IMR-90 (cell line): Measurements from ENCODE around the gene TTC24. TPM values are rescaled to one million over a fixed set of nuclear protein-coding genes. Genes with fewer than 3 reads are reported as not detected.

ENCODE experiments used
- ATAC-seq: fragments of 200-7000 bp; cut with Tn5 transposase; 2 replicates; pipeline ENCODE4 v1.9.1; 2020; ENCODE audit warnings: low read depth, mild to moderate bottlenecking, moderate library complexity
- BruUV-seq: library from RNA; stranded (reverse); fragments of 400-500 nt; replicated peaks from 2 replicates; lab custom pipeline; 2021; lab: Mats Ljungman, UMichigan
- CTCF ChIA-PET: fragments of 300-600 bp; formaldehyde crosslinking; extraction: SDS; loops from one replicate; lab custom pipeline; 2021; ENCODE audit warnings: antibody characterized with exemption; lab: Yijun Ruan, JAX
- POLR2A ChIA-PET: fragments of 300-600 bp; sonication (Branson Sonifier 250); formaldehyde crosslinking; loops from one replicate; lab custom pipeline; 2022; ENCODE audit warnings: antibody characterized with exemption; ENCODE audit not compliant: unreplicated experiment; lab: Charles Lee
- DNase-seq: peaks from one replicate; pipeline ENCODE4 v3.0.0; 2013
- H2AFZ ChIP-seq: replicated peaks from 2 replicates; pipeline ENCODE3; 2013; ENCODE audit warnings: low read length, mild to moderate bottlenecking; ENCODE audit not compliant: poor library complexity
- H2AK5ac ChIP-seq: 2 replicates; pipeline ENCODE4 v1.6.1; 2013; ENCODE audit warnings: low read depth, low read length, inconsistent platforms
- H2AK9ac ChIP-seq: replicated peaks from 2 replicates; pipeline ENCODE3; 2013; ENCODE audit warnings: mild to moderate bottlenecking, low read depth, low read length, moderate library complexity; ENCODE audit not compliant: poor library complexity
- H2BK120ac ChIP-seq: 2 replicates; pipeline ENCODE4 v1.6.1; 2013; ENCODE audit warnings: low read depth, low read length, inconsistent platforms
- H2BK15ac ChIP-seq: 3 replicates; pipeline ENCODE4 v1.6.1; 2013; ENCODE audit warnings: low read depth, low read length, inconsistent platforms
- H2BK20ac ChIP-seq: 2 replicates; pipeline ENCODE4 v1.6.1; 2013; ENCODE audit warnings: low read depth, mild to moderate bottlenecking, inconsistent platforms, low read length, moderate library complexity
- H2BK5ac ChIP-seq: 2 replicates; pipeline ENCODE4 v1.6.1; 2013; ENCODE audit warnings: mild to moderate bottlenecking, low read depth, low read length, inconsistent platforms; ENCODE audit not compliant: poor library complexity, severe bottlenecking
- H3K14ac ChIP-seq: replicated peaks from 2 replicates; pipeline ENCODE4 v1.6.1; 2013; ENCODE audit warnings: low read depth, low read length, inconsistent platforms
- H3K18ac ChIP-seq: 2 replicates; pipeline ENCODE4 v1.6.1; 2013; ENCODE audit warnings: low read depth, low read length, control low read depth
- H3K23ac ChIP-seq: 2 replicates; pipeline ENCODE4 v1.6.1; 2013; ENCODE audit warnings: low read depth, low read length, inconsistent platforms
- H3K27ac ChIP-seq: 2 replicates; pipeline ENCODE4 v1.5.1; 2013; ENCODE audit warnings: mild to moderate bottlenecking, control low read depth, low read length; ENCODE audit not compliant: insufficient read depth
- H3K27me3 ChIP-seq: 2 replicates; pipeline ENCODE4 v1.6.1; 2013; ENCODE audit warnings: low read length; ENCODE audit not compliant: control insufficient read depth, insufficient read depth
- H3K36me3 ChIP-seq: 2 replicates; pipeline ENCODE4 v1.6.1; 2013; ENCODE audit warnings: low read length, mixed read lengths; ENCODE audit not compliant: control insufficient read depth, insufficient read depth
- H3K4ac ChIP-seq: 2 replicates; pipeline ENCODE4 v1.6.1; 2013; ENCODE audit warnings: low read depth, low read length, inconsistent platforms
- H3K4me1 ChIP-seq: 2 replicates; pipeline ENCODE4 v1.6.1; 2013; ENCODE audit warnings: low read length, mixed read lengths; ENCODE audit not compliant: control insufficient read depth, insufficient read depth
- H3K4me2 ChIP-seq: 2 replicates; pipeline ENCODE4 v1.6.1; 2013; ENCODE audit warnings: low read depth, mild to moderate bottlenecking, control low read depth, low read length, moderate library complexity
- H3K4me3 ChIP-seq: 2 replicates; pipeline ENCODE4 v1.5.1; 2013; ENCODE audit warnings: low read depth, mild to moderate bottlenecking, control low read depth, low read length, moderate library complexity; ENCODE audit not compliant: insufficient read depth
- H3K56ac ChIP-seq: 2 replicates; pipeline ENCODE4 v1.6.1; 2013; ENCODE audit warnings: low read length, inconsistent platforms; ENCODE audit not compliant: insufficient read depth; ENCODE audit errors: extremely low read depth
- H3K79me1 ChIP-seq, 2 experiments: 2 replicates each; pipeline ENCODE4 v1.6.1; 2013; ENCODE audit warnings: low read length in 2 of 2, inconsistent platforms in 1 of 2, low read depth in 1 of 2
- H3K9ac ChIP-seq: 2 replicates; pipeline ENCODE4 v1.6.1; 2013; ENCODE audit warnings: low read depth, low read length, control low read depth
- H3K9me1 ChIP-seq: 2 replicates; pipeline ENCODE4 v1.6.1; 2013; ENCODE audit warnings: low read length, inconsistent platforms; ENCODE audit not compliant: insufficient read depth
- H3K9me3 ChIP-seq: 2 replicates; pipeline ENCODE4 v1.6.1; 2013; ENCODE audit warnings: low read length; ENCODE audit not compliant: control insufficient read depth, insufficient read depth
- H4K20me1 ChIP-seq: 2 replicates; pipeline ENCODE4 v1.6.1; 2013; ENCODE audit warnings: low read length, inconsistent platforms; ENCODE audit not compliant: insufficient read depth
- H4K5ac ChIP-seq: 2 replicates; pipeline ENCODE4 v1.6.1; 2013; ENCODE audit warnings: mild to moderate bottlenecking, low read depth, low read length, control low read depth
- H4K8ac ChIP-seq, 2 experiments: 2 replicates each; pipeline ENCODE4 v1.6.1; 2013; ENCODE audit warnings: low read depth in 2 of 2, low read length in 2 of 2, control low read depth in 1 of 2, inconsistent platforms in 1 of 2
- H4K91ac ChIP-seq: 2 replicates; pipeline ENCODE4 v1.6.1; 2013; ENCODE audit warnings: low read depth, low read length, inconsistent platforms; ENCODE audit not compliant: insufficient read depth
- BHLHE40 ChIP-seq: fragments of 150-350 bp; IDR thresholded peaks from 2 replicates; pipeline ENCODE4 v1.6.1; 2016; ENCODE audit warnings: mild to moderate bottlenecking, low read depth, low read length
- CEBPB ChIP-seq: IDR thresholded peaks from 2 replicates; pipeline ENCODE4 v1.6.1; 2012; ENCODE audit warnings: low read depth, low read length, improper control_type of control experiment
- CHD1 ChIP-seq: IDR thresholded peaks from 2 replicates; pipeline ENCODE4 v1.6.1; 2012; ENCODE audit warnings: low read depth, low read length, improper control_type of control experiment
- CTCF ChIP-seq: conservative IDR thresholded peaks from 2 replicates; pipeline ENCODE4 v1.5.1; 2012; ENCODE audit warnings: mild to moderate bottlenecking, low read depth, low read length, improper control_type of control experiment
- ELK1 ChIP-seq: fragments of 150-350 bp; IDR thresholded peaks from 2 replicates; pipeline ENCODE4 v1.6.1; 2016; ENCODE audit warnings: low read depth, mild to moderate bottlenecking, low read length, moderate library complexity, borderline replicate concordance
- FOS ChIP-seq: fragments of 150-350 bp; IDR thresholded peaks from 2 replicates; pipeline ENCODE4 v1.6.1; 2016; ENCODE audit warnings: low read depth, low read length
- MAFK ChIP-seq: IDR thresholded peaks from 2 replicates; pipeline ENCODE4 v1.6.1; 2012; ENCODE audit warnings: low read depth, low read length, improper control_type of control experiment
- MAZ ChIP-seq: IDR thresholded peaks from 2 replicates; pipeline ENCODE4 v1.6.1; 2012; ENCODE audit warnings: low read depth, mild to moderate bottlenecking, low read length, improper control_type of control experiment, moderate library complexity, borderline replicate concordance
- MXI1 ChIP-seq: IDR thresholded peaks from 2 replicates; pipeline ENCODE4 v1.6.1; 2012; ENCODE audit warnings: low read depth, mild to moderate bottlenecking, low read length, moderate library complexity, borderline replicate concordance
- NFE2L2 ChIP-seq: fragments of 150-350 bp; IDR thresholded peaks from 2 replicates; pipeline ENCODE4 v1.6.1; 2016; ENCODE audit warnings: low read depth, mild to moderate bottlenecking, low read length
- POLR2A ChIP-seq: IDR thresholded peaks from 2 replicates; pipeline ENCODE4 v1.6.1; 2012; ENCODE audit warnings: mild to moderate bottlenecking, low read depth, low read length
- RAD21 ChIP-seq: IDR thresholded peaks from 2 replicates; pipeline ENCODE4 v1.6.1; 2012; ENCODE audit warnings: low read length, improper control_type of control experiment
- RCOR1 ChIP-seq: IDR thresholded peaks from 2 replicates; pipeline ENCODE4 v1.6.1; 2012; ENCODE audit warnings: mild to moderate bottlenecking, low read length, improper control_type of control experiment; ENCODE audit not compliant: insufficient replicate concordance
- RFX5 ChIP-seq: IDR thresholded peaks from 2 replicates; pipeline ENCODE4 v1.8.0; 2012; ENCODE audit warnings: low read depth, mild to moderate bottlenecking, low read length, moderate library complexity
- SMC3 ChIP-seq: fragments of 150-350 bp; IDR thresholded peaks from 2 replicates; pipeline ENCODE4 v1.6.1; 2016; ENCODE audit warnings: low read depth, mild to moderate bottlenecking, antibody characterized with exemption, low read length, moderate library complexity
- USF2 ChIP-seq: fragments of 150-350 bp; IDR thresholded peaks from 2 replicates; pipeline ENCODE4 v1.6.1; 2017; ENCODE audit warnings: mild to moderate bottlenecking, antibody characterized with exemption, low read length, low read depth
- WGBS, 2 experiments: methylation state at CpG; one replicate each; pipeline versions ENCODE4 v1.1.5 to v1.1.7; 2013; ENCODE audit warnings: missing lambda C conversion rate in 2 of 2; ENCODE audit not compliant: insufficient read length in 1 of 2; ENCODE audit errors: extremely low coverage in 2 of 2; 5-methylcytosine and 5-hydroxymethylcytosine counted together
- dilution Hi-C: fragments of 300-500 bp; cut with HindIII; formaldehyde crosslinking; loops from one replicate; pipeline ENCODE4 v1.14.3; 2018; ENCODE audit warnings: low sequenced_read_pairs; ENCODE audit not compliant: unreplicated experiment
- in situ Hi-C: fragments of 300-500 bp; cut with MboI; formaldehyde crosslinking; loops from 3 replicates; pipeline ENCODE4 v1.14.3; 2019; ENCODE audit warnings: low sequenced_read_pairs, inconsistent platforms, mixed read lengths
- intact Hi-C: fragments of 100-400 bp; cut with micrococcal nuclease; formaldehyde crosslinking; loops from 2 replicates; pipeline ENCODE4 v1.10.0; 2022
- polyA plus RNA-seq, 3 experiments: library from polyadenylated mRNA; depleted of rRNA; stranded (reverse); fragments of >200 nt; gene quantifications; 2 replicates each; pipeline ENCODE4 v1.2.3, GENCODE V29; 2012; ENCODE audit warnings: low replicate concordance in 1 of 3
- total RNA-seq: library from RNA; depleted of rRNA; stranded (reverse); fragments of >200 nt; gene quantifications from 2 replicates; pipeline ENCODE4 v1.2.3, GENCODE V29; 2012

Gene TTC24
- total and polyA plus RNA-seq, 2 of the 4 experiments (the other 2 are of a cell fraction), result not detected

GRCh38 chr1:156560585-156561163 lies 18.8 kb upstream of the TTC24 start:
- ChIA-PET CTCF (no interaction called here), POLR2A (no interaction called here)
- Histone ChIP-seq H3K27me3 (no peaks in the 10 kb centered on the region), H4K8ac (no peak overlapping the region), H3K23ac (no peak overlapping the region), H2BK5ac (no peak overlapping the region), H3K4me1 (peaks cover 1% of the 10 kb centered on the region; the same call in 1 of the 2 replicates), H3K4ac (no peak overlapping the region), H3K56ac (no peak overlapping the region), H3K79me1 (peaks cover 2 to 5% of the 10 kb centered on the region in 2 experiments; a peak in 1 of 4 replicates), H2AK9ac (peak overlapping the region; percentile 60), H3K9ac (no peak overlapping the region), H2AK5ac (no peak overlapping the region), H3K36me3 (peaks cover 30% of the 10 kb centered on the region), H3K18ac (no peak overlapping the region), H4K5ac (no peak overlapping the region), H4K91ac (no peak overlapping the region), H3K14ac (no peak overlapping the region), H3K27ac (no peak overlapping the region), H2BK120ac (no peak overlapping the region), H3K4me3 (no peak overlapping the region), H3K4me2 (no peak overlapping the region), H2BK15ac (no peak overlapping the region), H2AFZ (no peak overlapping the region), H3K9me1 (peaks cover 8% of the 10 kb centered on the region), H2BK20ac (no peak overlapping the region), H4K20me1 (no peaks in the 10 kb centered on the region), H3K9me3 (no peaks in the 10 kb centered on the region)
- no TSS peak for BruUV-seq
- intact Hi-C loops, result no loop called here
- in situ Hi-C loops, result no loop called here
- no peak for DNase-seq
- TF ChIP-seq CTCF (no peak), MXI1 (no peak), CHD1 (no peak), ELK1 (no peak), USF2 (no peak), RCOR1 (no peak), MAFK (no peak), RAD21 (no peak), CEBPB (no peak), FOS (no peak), SMC3 (no peak), POLR2A (no peak), BHLHE40 (no peak), MAZ (no peak), RFX5 (no peak), NFE2L2 (no peak)
- ATAC-seq, result no peak
- dilution Hi-C loops, result no loop called here
- WGBS, 2 experiments, result 89% methylated on average over 2 of the region's 5 CpGs; no CpG with 5 or more reads in 1 of the 2 experiments
